HL-60 (cell line): Measurements from ENCODE around the gene TENM3.

Experiments used
- DNase-seq, 2 experiments: peaks; one replicate each; pipeline ENCODE4 v3.0.0-alpha.2; 2010 to 2020; ENCODE audit warnings: low read depth in 1 of 2, low spot score in 1 of 2
- H3K27ac ChIP-seq: fragments of 250-450 bp; sonication (Bioruptor Pico); replicated peaks from 2 replicates; pipeline ENCODE4 v1.5.1; 2020; ENCODE audit warnings: mild to moderate bottlenecking, moderate library complexity
- H3K27me3 ChIP-seq: fragments of 250-450 bp; sonication (Bioruptor Pico); 2 replicates; pipeline ENCODE4 v1.5.1; 2021; ENCODE audit warnings: mild to moderate bottlenecking, moderate library complexity; ENCODE audit not compliant: insufficient read depth, poor library complexity, severe bottlenecking
- H3K4me3 ChIP-seq: replicated peaks from 2 replicates; pipeline ENCODE4 v1.5.1; 2011; ENCODE audit warnings: mild to moderate bottlenecking, control low read depth, low read length; ENCODE audit not compliant: insufficient read depth
- GABPA ChIP-seq: IDR thresholded peaks from 2 replicates; pipeline ENCODE4 v1.6.1; 2012; ENCODE audit warnings: low read depth
- POLR2AphosphoS5 ChIP-seq: IDR thresholded peaks from 2 replicates; pipeline ENCODE4 v1.6.1; 2012; ENCODE audit warnings: low read depth
- SPI1 ChIP-seq: IDR thresholded peaks from 2 replicates; pipeline ENCODE4 v1.6.1; 2012; ENCODE audit warnings: low read depth, mild to moderate bottlenecking, borderline replicate concordance
- TF ChIP-seq, protein P1 (sequence below): IDR thresholded peaks from one replicate; pipeline ENCODE4 v1.5.1; 2011; ENCODE audit warnings: low read length, control low read depth, inconsistent platforms; ENCODE audit not compliant: insufficient read depth
- TF ChIP-seq, protein P2 (sequence below): IDR thresholded peaks from 2 replicates; pipeline ENCODE4 v1.6.1; 2012; ENCODE audit warnings: low read depth; ENCODE audit not compliant: insufficient replicate concordance

The TENM3 gene

DNA sequence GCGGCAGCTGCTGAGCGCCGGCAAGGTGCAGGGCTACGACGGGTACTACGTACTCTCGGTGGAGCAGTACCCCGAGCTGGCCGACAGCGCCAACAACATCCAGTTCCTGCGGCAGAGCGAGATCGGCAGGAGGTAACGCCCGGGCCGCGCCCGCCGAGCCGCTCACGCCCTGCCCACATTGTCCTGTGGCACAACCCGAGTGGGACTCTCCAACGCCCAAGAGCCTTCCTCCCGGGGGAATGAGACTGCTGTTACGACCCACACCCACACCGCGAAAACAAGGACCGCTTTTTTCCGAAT, 557.0 kb downstream of the TENM3 start:
- TF ChIP-seq POLR2AphosphoS5 (no peak), SPI1 (no peak), GABPA (no peak)
- TF ChIP-seq, protein P1, sequence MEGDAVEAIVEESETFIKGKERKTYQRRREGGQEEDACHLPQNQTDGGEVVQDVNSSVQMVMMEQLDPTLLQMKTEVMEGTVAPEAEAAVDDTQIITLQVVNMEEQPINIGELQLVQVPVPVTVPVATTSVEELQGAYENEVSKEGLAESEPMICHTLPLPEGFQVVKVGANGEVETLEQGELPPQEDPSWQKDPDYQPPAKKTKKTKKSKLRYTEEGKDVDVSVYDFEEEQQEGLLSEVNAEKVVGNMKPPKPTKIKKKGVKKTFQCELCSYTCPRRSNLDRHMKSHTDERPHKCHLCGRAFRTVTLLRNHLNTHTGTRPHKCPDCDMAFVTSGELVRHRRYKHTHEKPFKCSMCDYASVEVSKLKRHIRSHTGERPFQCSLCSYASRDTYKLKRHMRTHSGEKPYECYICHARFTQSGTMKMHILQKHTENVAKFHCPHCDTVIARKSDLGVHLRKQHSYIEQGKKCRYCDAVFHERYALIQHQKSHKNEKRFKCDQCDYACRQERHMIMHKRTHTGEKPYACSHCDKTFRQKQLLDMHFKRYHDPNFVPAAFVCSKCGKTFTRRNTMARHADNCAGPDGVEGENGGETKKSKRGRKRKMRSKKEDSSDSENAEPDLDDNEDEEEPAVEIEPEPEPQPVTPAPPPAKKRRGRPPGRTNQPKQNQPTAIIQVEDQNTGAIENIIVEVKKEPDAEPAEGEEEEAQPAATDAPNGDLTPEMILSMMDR: no peak
- TF ChIP-seq, protein P2, sequence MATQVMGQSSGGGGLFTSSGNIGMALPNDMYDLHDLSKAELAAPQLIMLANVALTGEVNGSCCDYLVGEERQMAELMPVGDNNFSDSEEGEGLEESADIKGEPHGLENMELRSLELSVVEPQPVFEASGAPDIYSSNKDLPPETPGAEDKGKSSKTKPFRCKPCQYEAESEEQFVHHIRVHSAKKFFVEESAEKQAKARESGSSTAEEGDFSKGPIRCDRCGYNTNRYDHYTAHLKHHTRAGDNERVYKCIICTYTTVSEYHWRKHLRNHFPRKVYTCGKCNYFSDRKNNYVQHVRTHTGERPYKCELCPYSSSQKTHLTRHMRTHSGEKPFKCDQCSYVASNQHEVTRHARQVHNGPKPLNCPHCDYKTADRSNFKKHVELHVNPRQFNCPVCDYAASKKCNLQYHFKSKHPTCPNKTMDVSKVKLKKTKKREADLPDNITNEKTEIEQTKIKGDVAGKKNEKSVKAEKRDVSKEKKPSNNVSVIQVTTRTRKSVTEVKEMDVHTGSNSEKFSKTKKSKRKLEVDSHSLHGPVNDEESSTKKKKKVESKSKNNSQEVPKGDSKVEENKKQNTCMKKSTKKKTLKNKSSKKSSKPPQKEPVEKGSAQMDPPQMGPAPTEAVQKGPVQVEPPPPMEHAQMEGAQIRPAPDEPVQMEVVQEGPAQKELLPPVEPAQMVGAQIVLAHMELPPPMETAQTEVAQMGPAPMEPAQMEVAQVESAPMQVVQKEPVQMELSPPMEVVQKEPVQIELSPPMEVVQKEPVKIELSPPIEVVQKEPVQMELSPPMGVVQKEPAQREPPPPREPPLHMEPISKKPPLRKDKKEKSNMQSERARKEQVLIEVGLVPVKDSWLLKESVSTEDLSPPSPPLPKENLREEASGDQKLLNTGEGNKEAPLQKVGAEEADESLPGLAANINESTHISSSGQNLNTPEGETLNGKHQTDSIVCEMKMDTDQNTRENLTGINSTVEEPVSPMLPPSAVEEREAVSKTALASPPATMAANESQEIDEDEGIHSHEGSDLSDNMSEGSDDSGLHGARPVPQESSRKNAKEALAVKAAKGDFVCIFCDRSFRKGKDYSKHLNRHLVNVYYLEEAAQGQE: no peak
- Histone ChIP-seq H3K27me3 (no peaks in the 10 kb centered on the region), H3K4me3 (no peak overlapping the region), H3K27ac (no peak overlapping the region)
- no peak for DNase-seq

DNA sequence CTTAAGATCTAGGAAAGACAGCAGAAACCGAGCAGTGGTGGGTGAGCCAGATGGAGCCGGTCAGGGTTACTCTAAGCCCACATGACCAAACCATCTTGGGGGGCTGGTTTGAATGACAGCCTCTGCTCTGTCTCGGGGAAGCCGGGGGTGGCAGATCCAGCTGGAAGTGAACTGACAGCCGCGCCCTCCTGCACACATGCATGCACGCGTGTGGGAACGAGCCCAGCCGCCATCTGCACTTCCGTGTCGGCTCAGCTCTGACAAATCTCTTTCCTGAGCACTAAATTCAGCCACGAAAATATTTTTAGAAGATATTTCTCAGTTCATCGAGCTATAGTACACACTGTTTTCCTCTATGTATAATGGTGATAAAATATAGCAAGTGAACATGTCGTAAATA, 558.4 kb downstream of the TENM3 start:
- DNase-seq: no peak
- no peak overlapping the region for H3K27ac ChIP-seq
- H3K27me3 ChIP-seq: no peaks in the 10 kb centered on the region
- no peak overlapping the region for H3K4me3 ChIP-seq
- TF ChIP-seq POLR2AphosphoS5: no peak
- TF ChIP-seq, protein P1: no peak
- no peak for TF ChIP-seq SPI1
- TF ChIP-seq, protein P2: no peak
- no peak for TF ChIP-seq GABPA

DNA sequence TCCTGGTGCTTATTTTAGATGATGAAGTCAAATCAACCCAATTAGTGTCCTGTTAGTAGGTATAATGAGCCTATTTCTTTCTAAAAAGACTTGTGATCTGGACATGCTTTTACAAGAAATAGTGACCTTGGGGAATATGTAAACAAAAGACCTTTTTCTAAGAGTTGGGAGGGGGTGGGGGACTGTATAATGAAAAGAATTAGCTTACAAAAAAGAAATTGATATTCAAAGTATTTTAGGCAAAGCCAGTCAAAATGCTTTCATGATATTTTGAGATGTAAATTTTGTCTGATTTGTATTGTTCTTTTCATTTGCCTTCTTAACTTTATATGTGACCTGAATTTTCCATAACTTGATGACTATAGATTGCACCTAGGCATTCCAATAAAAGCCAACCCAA, 559.4 kb downstream of the TENM3 start:
- DNase-seq: no peak
- Histone ChIP-seq H3K4me3 (no peak overlapping the region), H3K27me3 (no peaks in the 10 kb centered on the region), H3K27ac (no peak overlapping the region)
- TF ChIP-seq GABPA (no peak), POLR2AphosphoS5 (no peak), SPI1 (no peak)
- TF ChIP-seq, protein P1: no peak
- TF ChIP-seq, protein P2: no peak
